Calu3 (cell line): ENCODE data around the gene ADAMTS17. TPM values are rescaled to one million over a fixed set of nuclear protein-coding genes. Genes with fewer than 3 reads are reported as not detected.

Source experiments
- BruUV-seq: library from RNA; stranded (reverse); fragments of 400-500 nt; replicated peaks from 2 replicates; lab custom pipeline; 2021; lab: Mats Ljungman, UMichigan
- CTCF ChIA-PET: fragments of 300-600 bp; sonication (Branson Sonifier 250); formaldehyde crosslinking; loops from one replicate; lab custom pipeline; 2022; ENCODE audit warnings: antibody characterized with exemption; lab: Charles Lee
- DNase-seq: peaks from one replicate; pipeline ENCODE4 v3.0.0; 2022
- H3K27ac Mint-ChIP-seq: one replicate; pipeline ENCODE4 v1.8.0; 2022; ENCODE audit warnings: mixed read lengths; ENCODE audit not compliant: unreplicated experiment
- H3K27me3 Mint-ChIP-seq: one replicate; pipeline ENCODE4 v1.8.0; 2022; ENCODE audit warnings: mixed read lengths; ENCODE audit not compliant: unreplicated experiment
- H3K36me3 Mint-ChIP-seq: one replicate; pipeline ENCODE4 v1.8.0; 2022; ENCODE audit warnings: mild to moderate bottlenecking, moderate library complexity, mixed read lengths; ENCODE audit not compliant: insufficient read depth, unreplicated experiment
- H3K4me1 Mint-ChIP-seq: one replicate; pipeline ENCODE4 v1.8.0; 2022; ENCODE audit warnings: mild to moderate bottlenecking, low read depth, mixed read lengths; ENCODE audit not compliant: unreplicated experiment
- H3K4me3 Mint-ChIP-seq: one replicate; pipeline ENCODE4 v1.8.0; 2022; ENCODE audit warnings: mild to moderate bottlenecking, low read depth, moderate library complexity, mixed read lengths; ENCODE audit not compliant: unreplicated experiment
- H3K9me3 Mint-ChIP-seq: one replicate; pipeline ENCODE4 v1.8.0; 2022; ENCODE audit warnings: low read depth, mixed read lengths; ENCODE audit not compliant: unreplicated experiment
- CTCF ChIP-seq: fragments of 200-600 bp; IDR thresholded peaks from one replicate; pipeline ENCODE4 v1.8.0; 2022; ENCODE audit warnings: antibody characterized with exemption; ENCODE audit not compliant: unreplicated experiment
- intact Hi-C: fragments of 100-400 bp; cut with micrococcal nuclease; formaldehyde crosslinking; loops from one replicate; pipeline ENCODE4 v1.10.0; 2022; ENCODE audit not compliant: unreplicated experiment
- total RNA-seq: library from RNA; stranded (reverse); gene quantifications from 2 replicates; pipeline ENCODE4 v1.2.3, GENCODE V29; 2022

ADAMTS17 gene
- total RNA-seq, 1 experiment from 2014 or later = 3.5 TPM

- H3K27me3 Mint-ChIP-seq = no peaks in the 10 kb centered on the region
- no peak overlapping the region for H3K27ac Mint-ChIP-seq
- no peaks in the 10 kb centered on the region for H3K36me3 Mint-ChIP-seq
- no TSS peak for BruUV-seq
- H3K9me3 Mint-ChIP-seq = peaks cover 11% of the 10 kb centered on the region
- intact Hi-C loops = no loop called here
- CTCF ChIA-PET = no interaction called here
- TF ChIP-seq CTCF = no peak
- DNase-seq = no peak
- H3K4me3 Mint-ChIP-seq = no peak overlapping the region
- H3K4me1 Mint-ChIP-seq = no peaks in the 10 kb centered on the region
Observed at GRCh38 chr15:99997112-99997651, 344.6 kb downstream of the ADAMTS17 start.

- DNase-seq = no peak
- TF ChIP-seq CTCF = no peak
- BruUV-seq = no TSS peak
Observed at GRCh38 chr15:99996660-99997059, 345.1 kb downstream of the ADAMTS17 start.

GRCh38 chr15:99995543-99995942, 346.2 kb downstream of the ADAMTS17 start:
- no peak overlapping the region for H3K27ac Mint-ChIP-seq
- TF ChIP-seq CTCF = no peak
- no peak overlapping the region for H3K4me3 Mint-ChIP-seq
- no peak for DNase-seq
- CTCF ChIA-PET = no interaction called here
- H3K4me1 Mint-ChIP-seq = no peaks in the 10 kb centered on the region
- BruUV-seq = no TSS peak
- H3K9me3 Mint-ChIP-seq = peaks cover 7% of the 10 kb centered on the region
- intact Hi-C loops = no loop called here
- H3K36me3 Mint-ChIP-seq = no peaks in the 10 kb centered on the region
- no peaks in the 10 kb centered on the region for H3K27me3 Mint-ChIP-seq

More at GRCh38 chr15:99996660-99997059, 345.1 kb downstream of the ADAMTS17 start:
- no peak overlapping the region for H3K27ac Mint-ChIP-seq
- H3K9me3 Mint-ChIP-seq = peaks cover 9% of the 10 kb centered on the region
- no peaks in the 10 kb centered on the region for H3K27me3 Mint-ChIP-seq
- H3K36me3 Mint-ChIP-seq = no peaks in the 10 kb centered on the region
- intact Hi-C loops = no loop called here
- CTCF ChIA-PET = no interaction called here
- no peaks in the 10 kb centered on the region for H3K4me1 Mint-ChIP-seq
- H3K4me3 Mint-ChIP-seq = no peak overlapping the region

- no TSS peak for BruUV-seq
- Mint-ChIP-seq H3K27me3 (no peaks in the 10 kb centered on the region), H3K27ac (no peak overlapping the region)
Observed at GRCh38 chr15:99994849-99995248, 346.9 kb downstream of the ADAMTS17 start.

More at GRCh38 chr15:99994849-99995248, 346.9 kb downstream of the ADAMTS17 start:
- CTCF ChIA-PET = no interaction called here
- H3K9me3 Mint-ChIP-seq = peaks cover 7% of the 10 kb centered on the region
- H3K36me3 Mint-ChIP-seq = no peaks in the 10 kb centered on the region
- H3K4me1 Mint-ChIP-seq = no peaks in the 10 kb centered on the region
- no peak for TF ChIP-seq CTCF
- DNase-seq = no peak
- intact Hi-C loops = no loop called here
- H3K4me3 Mint-ChIP-seq = no peak overlapping the region
